Measurements from ENCODE around the gene PRAMEF25.
"Not testable (repeated sequence)": the region's sequence is repeated elsewhere in the genome, so short reads cannot be mapped to it uniquely, and the experiment has no call there.

PRAMEF25 gene

DNA sequence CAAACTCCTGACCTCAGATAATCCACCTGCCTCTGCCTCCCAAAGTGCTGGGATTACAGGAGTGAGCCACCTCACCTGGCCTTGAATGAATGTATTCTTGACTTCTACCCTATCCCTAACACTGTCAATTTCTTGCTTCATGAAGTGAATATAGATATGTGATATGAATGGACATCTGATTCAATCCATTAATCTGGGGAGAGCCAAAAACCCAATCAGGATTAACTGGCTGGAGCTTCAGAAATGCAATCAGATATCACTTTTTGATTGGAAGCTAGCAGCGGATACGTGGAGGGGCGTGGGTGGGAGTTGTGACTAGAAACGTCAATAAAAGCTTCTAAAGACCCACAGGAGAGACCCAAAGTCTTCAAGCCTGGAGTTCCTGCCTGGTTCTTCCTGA, at the start of gene PRAMEF25:
TSS of gene PRAMEF25 (plus strand) at position 301 of the 400 bp plus-strand sequence. CDS start 2,920 bp downstream, outside the sequence.
- DNase-seq, result not testable (repeated sequence)

GRCh38 chr1:13056475-13056874, 14.1 kb upstream of the PRAMEF25 start, which contains the start of gene PRAMEF27:
TSS of gene PRAMEF27 (minus strand) at chr1:13056575. CDS start at chr1:13053659, 2,916 bp downstream.
- DNase-seq, result not testable (repeated sequence)

DNA sequence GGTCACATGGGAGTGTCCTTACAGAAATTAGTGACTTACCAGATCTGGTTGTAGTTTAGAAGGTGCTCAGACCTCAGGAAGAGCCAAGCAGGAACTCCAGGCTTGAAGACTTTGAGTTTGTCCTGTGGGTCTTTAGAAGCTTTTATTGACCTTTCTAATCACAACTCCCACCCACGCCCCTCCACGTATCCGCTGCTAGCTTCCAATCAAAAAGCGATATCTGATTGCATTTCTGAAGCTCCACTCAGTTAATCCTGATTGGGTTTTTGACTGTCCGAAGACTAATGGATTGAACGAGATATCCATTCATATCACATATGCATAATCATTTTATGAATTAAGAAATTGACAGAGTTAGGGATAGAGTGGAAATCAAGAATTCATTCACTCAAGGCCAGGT, 46.2 kb downstream of the PRAMEF25 start, which contains the start of gene HNRNPCL2:
TSS of gene HNRNPCL2 (minus strand) at position 101 of the 400 bp plus-strand sequence. CDS start 454 bp downstream, outside the sequence.
- not testable (repeated sequence) for DNase-seq
